GM13976 (cell line): ENCODE measurements around the gene SNX27.

Experiments used
- DNase-seq: peaks from one replicate; pipeline ENCODE4 v3.0.0; 2012; ENCODE audit warnings: low spot score
- CTCF ChIP-seq: IDR thresholded peaks from 2 replicates; pipeline ENCODE4 v1.5.1; 2012; ENCODE audit warnings: borderline replicate concordance, mild to moderate bottlenecking; ENCODE audit not compliant: insufficient read depth; ENCODE audit errors: extremely low read depth, missing control alignments, control extremely low read depth
- in situ Hi-C: fragments of 300-500 bp; cut with MboI; formaldehyde crosslinking; loops from one replicate; pipeline ENCODE4 v1.12.0; 2022; ENCODE audit warnings: low sequenced_read_pairs, mixed read lengths, inconsistent platforms; ENCODE audit not compliant: unreplicated experiment

SNX27 gene

GRCh38 chr1:151583796-151584195, 28.1 kb upstream of the SNX27 start:
- no peak for DNase-seq
- in situ Hi-C loops: no loop called here
- no peak for TF ChIP-seq CTCF

- DNase-seq: no peak
- no peak for TF ChIP-seq CTCF
- in situ Hi-C loops: no loop called here
Measured at GRCh38 chr1:151584278-151584677, 27.6 kb upstream of the SNX27 start.

GRCh38 chr1:151584780-151585179, 27.1 kb upstream of the SNX27 start:
- TF ChIP-seq CTCF: no peak
- in situ Hi-C loops: no loop called here
- no peak for DNase-seq

GRCh38 chr1:151585622-151586021, 26.2 kb upstream of the SNX27 start:
- no peak for TF ChIP-seq CTCF
- no peak for DNase-seq
- in situ Hi-C loops: no loop called here

- in situ Hi-C loops: no loop called here
Measured at GRCh38 chr1:151590961-151591360, 20.9 kb upstream of the SNX27 start.

GRCh38 chr1:151593730-151594129, 18.1 kb upstream of the SNX27 start:
- no peak for TF ChIP-seq CTCF
- in situ Hi-C loops: no loop called here
- peak; percentile 22 for DNase-seq

More at GRCh38 chr1:151590961-151591360, 20.9 kb upstream of the SNX27 start:
- no peak for DNase-seq
- TF ChIP-seq CTCF: no peak

GRCh38 chr1:151594143-151594625, 17.7 kb upstream of the SNX27 start:
- in situ Hi-C loops: no loop called here
- peak; percentile 95 for TF ChIP-seq CTCF
- DNase-seq: peak; percentile 87
